Body of pancreas (tissue), 4 donors: Measurements from ENCODE around the gene SUPT3H.

Source experiments
- CTCF ChIP-seq, 7 experiments: fragments of 450-650 bp in 4 of 7; fragments of 200-600 bp in 3 of 7; sonication (generic) in 3 of 7; IDR thresholded peaks; one replicate each; pipeline ENCODE4 v1.5.1; 2016 to 2019; ENCODE audit warnings: antibody characterized with exemption in 7 of 7
- POLR2A ChIP-seq, 3 donors: fragments of 450-650 bp; IDR thresholded peaks; one replicate each; pipeline ENCODE4 v1.6.1; 2016; ENCODE audit warnings: antibody characterized with exemption in 3 of 3, mild to moderate bottlenecking in 2 of 3

GRCh38 chr6:45265246-45265645, 112.5 kb downstream of the SUPT3H start:
- TF ChIP-seq CTCF (IDR thresholded peaks at IDR 0.05) = no peak
- TF ChIP-seq POLR2A (IDR thresholded peaks at IDR 0.05) = no peak
